CD4-positive, alpha-beta T cell treated with Interleukin-15 for 1 hour (primary cell): ENCODE data around the gene HYAL3.
A peak's percentile ranks its signal among the peaks of the same experiment; 100 is the strongest.
"Not testable (repeated sequence)": the region's sequence is repeated elsewhere in the genome, so short reads cannot be mapped to it uniquely, and the experiment has no call there.

ENCODE experiments used
- DNase-seq: peaks from one replicate; pipeline ENCODE4 v3.0.0-alpha.2; 2020

Gene HYAL3

GRCh38 chr3:50268703-50269451, 30.3 kb downstream of the HYAL3 start, which contains the start of gene SEMA3B:
Gene SEMA3B, plus strand, starts transcription at chr3:50269147. Its CDS starts 94 bp downstream, at chr3:50269241.
- no peak for DNase-seq

DNA sequence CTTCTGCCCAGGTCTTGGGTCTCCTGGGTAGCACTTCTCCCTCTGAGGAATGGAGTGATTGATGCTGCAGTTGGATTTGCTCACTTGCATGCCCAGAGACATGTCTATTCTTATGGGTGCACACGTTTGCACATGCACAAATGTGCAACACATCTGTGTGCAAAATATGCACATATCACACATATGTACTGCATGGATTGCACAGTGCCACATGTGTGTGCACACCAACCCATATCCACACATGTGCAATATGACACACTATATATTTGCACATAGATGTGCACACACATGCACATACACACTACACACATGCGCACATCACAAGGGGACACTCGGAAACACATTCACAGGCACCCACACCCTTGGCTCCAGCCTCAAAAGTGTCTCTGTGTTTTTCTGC, 30.9 kb downstream of the HYAL3 start:
- DNase-seq = no peak

- DNase-seq = no peak
These were observed 31.8 kb downstream of the HYAL3 start for GRCh38 chr3:50267280-50267913.

DNA sequence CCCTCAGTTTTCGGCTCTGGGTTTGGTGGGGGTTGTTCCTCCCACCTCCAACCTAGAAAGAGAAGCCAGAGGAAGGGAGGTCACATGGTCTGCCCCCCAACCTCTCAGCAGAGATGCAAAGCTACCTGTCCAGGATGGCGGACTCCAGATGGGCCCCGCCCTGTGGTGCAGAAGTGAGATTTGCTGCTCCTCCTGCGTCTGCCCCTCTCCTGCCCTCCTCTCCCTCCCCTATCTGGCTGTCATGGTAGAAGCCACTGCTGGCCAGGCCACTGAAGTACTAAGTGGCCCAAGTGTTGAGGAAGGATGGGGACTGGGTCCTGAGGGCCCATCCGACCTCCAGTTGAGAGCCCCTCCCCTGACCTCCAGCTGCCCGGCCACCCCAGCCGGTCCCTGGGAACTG, 32.4 kb downstream of the HYAL3 start:
- no peak for DNase-seq

GRCh38 chr3:50266017-50266416, 33.2 kb downstream of the HYAL3 start:
- no peak for DNase-seq

DNA sequence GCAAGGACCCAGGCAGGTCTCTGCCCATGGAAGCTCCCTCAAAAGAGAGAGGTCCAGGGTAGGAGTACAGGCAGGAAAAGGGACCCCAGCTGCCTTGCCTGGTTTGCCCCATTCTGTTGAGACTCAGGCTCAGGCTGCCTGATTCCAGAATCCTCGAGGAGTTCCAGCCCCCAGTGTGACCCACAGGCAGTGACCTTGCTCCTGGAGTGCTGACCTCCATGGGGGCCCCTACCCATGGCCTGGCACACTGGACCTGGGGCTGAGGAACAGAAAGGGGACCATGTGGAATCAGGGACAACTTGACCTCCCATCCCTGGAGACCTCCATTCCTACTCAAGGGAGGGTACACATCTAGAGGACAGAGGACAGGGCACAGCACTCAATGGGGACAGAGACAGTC, 33.6 kb downstream of the HYAL3 start:
- no peak for DNase-seq

DNA sequence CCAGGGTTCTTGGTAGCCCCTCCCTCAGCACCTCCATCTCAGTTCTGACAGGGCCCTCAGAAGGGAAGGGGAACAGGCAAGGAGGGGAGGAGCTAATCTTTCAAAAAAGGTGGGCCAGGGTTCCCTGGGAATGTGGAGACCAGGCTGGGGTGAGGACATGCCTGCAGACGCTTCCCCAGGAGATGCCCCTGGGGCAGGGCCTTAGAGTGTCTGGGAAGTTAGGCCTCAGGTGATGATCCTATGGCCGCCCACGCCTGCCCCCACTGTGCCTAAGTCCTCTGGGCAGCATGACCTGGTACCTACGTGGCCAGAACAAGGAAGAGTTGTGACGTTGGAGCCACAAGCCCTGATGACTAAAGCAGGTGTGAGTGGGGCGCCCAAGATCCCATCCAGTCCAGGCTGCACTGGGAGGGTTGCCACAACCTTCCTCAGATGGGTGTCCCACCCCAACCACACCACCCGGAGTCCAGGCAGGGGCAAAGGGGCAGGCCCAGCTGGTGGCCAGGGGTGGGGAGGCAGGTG, 34.2 kb downstream of the HYAL3 start:
- DNase-seq = no peak

DNA sequence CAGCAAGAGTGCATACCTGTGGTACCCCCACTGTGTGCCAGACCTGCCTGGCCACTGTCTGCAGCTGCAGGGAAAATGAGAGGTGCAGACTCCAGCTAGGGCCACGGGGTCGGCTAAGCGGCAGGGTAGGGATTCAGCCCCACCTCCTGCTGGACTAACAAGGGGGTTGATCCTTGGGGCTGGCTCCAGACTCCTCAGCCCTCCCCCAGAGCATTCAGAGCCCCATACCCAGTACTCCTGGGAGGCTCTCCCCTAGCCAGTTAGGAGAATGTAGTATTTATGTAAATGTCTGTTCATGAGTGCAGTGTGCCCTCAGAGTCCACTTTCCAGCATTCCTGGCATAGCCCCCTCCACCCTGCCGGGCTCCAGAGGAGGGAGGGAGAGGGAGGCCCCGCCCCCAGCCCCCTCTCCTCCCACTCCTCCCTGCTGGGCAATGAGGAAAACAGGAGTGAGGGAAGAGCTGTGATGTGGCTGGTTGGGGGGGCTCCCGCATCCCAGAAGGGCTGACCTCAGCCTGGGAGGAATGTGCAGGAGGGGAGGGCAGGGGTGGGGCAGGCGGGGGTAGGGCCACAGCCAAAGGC, 34.7 kb downstream of the HYAL3 start:
- DNase-seq = no peak

GRCh38 chr3:50263478-50264382, 35.5 kb downstream of the HYAL3 start:
- DNase-seq = no peak

DNA sequence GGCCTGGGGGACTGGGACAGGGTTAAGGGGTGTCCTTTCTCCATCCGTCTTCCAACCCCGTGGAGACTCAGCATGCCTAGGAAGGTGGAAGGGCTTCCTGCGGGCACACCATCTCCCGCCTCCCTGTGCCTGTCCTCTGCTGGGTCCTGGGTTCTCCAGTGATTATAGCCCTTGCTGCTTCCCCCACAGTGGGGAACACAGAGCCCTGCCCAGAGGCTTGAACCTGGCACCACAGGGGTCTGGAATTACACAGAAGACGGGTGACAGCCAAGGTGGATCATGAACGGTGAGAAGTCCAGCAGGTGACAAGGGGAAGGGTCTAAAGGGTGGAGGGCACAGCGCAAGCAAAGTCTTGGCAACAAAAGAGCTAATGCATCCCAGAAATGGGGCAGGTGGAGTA, 36.4 kb downstream of the HYAL3 start:
- DNase-seq = no peak

GRCh38 chr3:50262200-50262599, 37.0 kb downstream of the HYAL3 start:
- not testable (repeated sequence) for DNase-seq

DNA sequence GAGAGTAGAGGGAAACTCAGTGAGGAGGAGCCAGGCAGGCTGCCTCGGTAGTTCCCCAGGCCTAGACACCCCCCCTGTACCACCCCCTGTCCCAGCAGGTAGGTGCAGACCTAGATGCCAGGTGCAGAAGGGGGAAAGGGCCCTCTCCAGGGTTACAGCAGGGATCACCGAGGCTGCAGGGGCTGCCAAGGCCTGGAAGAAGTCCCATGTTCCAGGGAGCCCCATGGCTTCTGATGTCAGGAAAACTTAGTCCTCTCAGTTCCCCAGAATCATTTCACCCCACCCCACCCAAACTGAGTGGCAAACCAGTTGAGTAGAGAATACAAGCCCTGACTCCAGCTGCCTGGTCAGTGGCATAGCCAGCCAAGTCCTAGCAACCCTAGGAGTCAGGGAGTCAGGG, 37.7 kb downstream of the HYAL3 start:
- no peak for DNase-seq

GRCh38 chr3:50260942-50261441, 38.2 kb downstream of the HYAL3 start:
- no peak for DNase-seq

- peak; percentile 86 for DNase-seq
These were observed 38.9 kb downstream of the HYAL3 start for GRCh38 chr3:50260027-50260941.

DNA sequence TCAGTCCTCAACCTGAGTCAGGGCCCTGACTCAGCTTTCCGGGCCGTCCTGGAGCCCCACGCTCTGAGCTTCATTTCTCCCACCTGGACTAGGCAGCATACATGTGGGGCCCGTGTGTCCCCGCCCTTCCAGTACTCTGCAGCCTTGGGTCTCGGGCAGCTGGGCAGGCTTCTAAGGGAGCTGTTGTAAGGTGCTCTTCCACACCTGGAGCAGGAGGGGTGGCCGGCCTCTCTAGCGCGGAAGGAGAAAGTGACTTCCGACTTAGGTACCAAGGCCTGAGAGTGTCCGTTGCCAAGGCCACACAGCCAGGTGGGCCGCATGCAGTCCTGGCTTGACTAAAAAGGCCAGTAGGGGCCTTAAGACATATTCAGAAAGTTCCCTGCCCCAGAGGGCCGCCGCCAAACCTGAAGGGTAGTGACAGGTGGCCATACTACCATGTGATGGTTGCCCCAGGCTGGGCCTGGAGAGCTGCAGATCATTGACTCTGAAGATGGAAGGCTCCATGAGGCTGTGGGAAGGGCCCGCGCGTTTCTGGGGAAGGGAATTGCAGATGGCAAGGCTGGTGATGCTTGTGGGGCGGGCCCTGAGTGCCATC, 39.7 kb downstream of the HYAL3 start:
- no peak for DNase-seq

GRCh38 chr3:50258979-50259378, 40.2 kb downstream of the HYAL3 start:
- no peak for DNase-seq

DNA sequence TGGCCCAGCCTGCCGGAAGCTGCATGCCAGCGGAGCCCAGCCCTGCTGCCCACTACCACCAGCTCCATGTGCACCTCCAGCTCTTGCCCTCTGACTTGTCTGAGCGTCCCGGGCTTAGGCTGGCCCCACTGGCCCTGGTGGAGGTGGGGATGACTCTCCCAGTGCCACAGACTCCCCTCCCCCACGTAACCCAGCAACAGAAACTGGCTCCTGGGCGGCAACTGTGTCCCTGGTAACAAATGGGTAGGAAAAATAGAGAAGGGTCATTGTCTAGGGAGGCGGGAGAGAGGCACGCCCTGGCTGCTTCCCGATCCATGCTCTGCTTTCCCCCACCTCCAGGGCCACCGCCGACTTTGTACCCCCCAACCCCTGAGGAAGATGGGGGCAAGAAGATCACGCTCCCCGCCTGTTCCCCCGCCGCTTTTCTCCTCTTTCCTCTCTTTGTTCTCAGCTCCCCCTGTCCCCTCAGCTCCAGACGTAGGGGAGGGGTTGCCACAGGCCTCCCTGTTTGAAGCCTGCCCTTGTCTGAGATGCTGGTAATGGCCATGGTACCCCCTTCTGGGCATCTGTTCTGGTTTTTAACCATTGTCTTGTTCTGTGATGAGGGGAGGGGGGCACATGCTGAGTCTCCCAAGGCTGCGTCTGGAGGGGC, 41.0 kb downstream of the HYAL3 start:
- no peak for DNase-seq

DNA sequence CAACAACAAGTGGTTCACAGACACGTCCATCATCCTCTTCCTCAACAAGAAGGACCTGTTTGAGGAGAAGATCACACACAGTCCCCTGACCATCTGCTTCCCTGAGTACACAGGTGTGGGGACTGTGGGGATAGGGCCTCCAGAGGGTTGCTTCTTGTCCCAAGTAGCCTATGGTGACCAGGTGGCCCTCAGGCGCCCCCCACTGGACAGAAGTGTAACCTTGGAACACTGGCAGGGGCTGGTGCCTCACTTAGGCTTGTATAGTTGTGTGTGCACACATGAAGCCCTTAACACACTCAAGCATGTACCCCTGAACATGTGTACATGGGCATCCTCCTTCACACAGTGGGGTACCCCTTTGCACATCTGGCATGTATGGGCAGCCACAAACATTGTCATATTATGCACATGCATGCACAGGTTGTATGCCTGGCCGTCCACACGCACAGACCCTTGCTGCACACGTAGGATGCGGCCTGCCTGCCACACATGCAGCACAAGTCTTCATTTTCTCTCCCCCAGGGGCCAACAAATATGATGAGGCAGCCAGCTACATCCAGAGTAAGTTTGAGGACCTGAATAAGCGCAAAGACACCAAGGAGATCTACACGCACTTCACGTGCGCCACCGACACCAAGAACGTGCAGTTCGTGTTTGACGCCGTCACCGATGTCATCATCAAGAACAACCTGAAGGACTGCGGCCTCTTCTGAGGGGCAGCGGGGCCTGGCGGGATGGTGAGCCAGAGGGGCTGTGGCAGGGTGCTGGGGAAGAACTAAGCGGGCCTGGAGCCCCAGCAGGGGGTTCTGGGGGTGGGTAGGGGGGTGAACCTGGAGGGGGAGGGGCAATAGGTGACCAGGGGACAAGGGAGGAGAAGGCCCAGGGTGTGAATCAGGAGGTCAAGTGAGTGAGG, 42.0 kb downstream of the HYAL3 start:
- DNase-seq = peak; percentile 29

- no peak for DNase-seq
These were observed 44.0 kb downstream of the HYAL3 start for GRCh38 chr3:50255251-50255615.
